HepG2 (cell line): ENCODE measurements around the gene ACBD6. TPM values are rescaled to one million over a fixed set of nuclear protein-coding genes. Genes with fewer than 3 reads are reported as not detected.

Experiments used
- ATAC-seq: fragments of 200-7000 bp; cut with Tn5 transposase; 3 replicates; pipeline ENCODE4 v1.9.1; 2020; ENCODE audit warnings: mild to moderate bottlenecking, moderate library complexity
- BruUV-seq: library from RNA; stranded (reverse); fragments of 400-500 nt; replicated peaks from 2 replicates; lab custom pipeline; 2021; lab: Mats Ljungman, UMichigan
- CTCF ChIA-PET: fragments of 300-600 bp; formaldehyde crosslinking; extraction: SDS; loops from one replicate; lab custom pipeline; 2021; ENCODE audit warnings: low total read pairs, inconsistent platforms, low intra/inter-chr PET ratio; lab: Yijun Ruan, JAX
- POLR2A ChIA-PET: fragments of 350-600 bp; sonication (Branson Sonifier 250); formaldehyde crosslinking; loops from one replicate; lab custom pipeline; 2020; ENCODE audit warnings: antibody characterized with exemption, inconsistent platforms; lab: Yijun Ruan, JAX
- DNase-seq: peaks from one replicate; pipeline ENCODE4 v3.0.0-alpha.2; 2015; ENCODE audit warnings: low spot score
- FAIRE-seq: peaks from 3 replicates; lab custom pipeline; 2011; peaks lifted over from hg19 to GRCh38; lab: Jason Lieb, UNC
- H2AFZ ChIP-seq: one replicate; pipeline ENCODE4 v1.6.1; 2011; ENCODE audit warnings: low read length, inconsistent platforms
- H3K27ac ChIP-seq: fragments of 300-600 bp; 3 replicates; pipeline ENCODE4 v1.8.0; 2011; ENCODE audit warnings: mixed run types, mild to moderate bottlenecking, mixed read lengths, low read length, inconsistent platforms; ENCODE audit not compliant: insufficient read depth; ENCODE audit errors: extremely low read length
- H3K27me3 ChIP-seq, 2 experiments: fragments of 200-600 bp in 1 of 2; 2 replicates in 1 of 2; 3 replicates in 1 of 2; pipeline versions ENCODE4 v1.6.0 to v1.8.0; 2011; ENCODE audit warnings: low read length in 2 of 2, mild to moderate bottlenecking in 2 of 2, moderate library complexity in 2 of 2, inconsistent platforms in 1 of 2; ENCODE audit not compliant: insufficient read depth in 2 of 2, control insufficient read depth in 1 of 2
- H3K36me3 ChIP-seq, 2 experiments: fragments of 200-600 bp in 1 of 2; replicated peaks in 1 of 2; 2 replicates in 1 of 2; 3 replicates in 1 of 2; pipeline versions ENCODE4 v1.5.1 to v1.8.0; 2011; ENCODE audit warnings: low read length in 2 of 2, inconsistent platforms in 1 of 2; ENCODE audit not compliant: insufficient read depth in 2 of 2, control insufficient read depth in 1 of 2
- H3K4me1 ChIP-seq: 2 replicates; pipeline ENCODE4 v1.5.1; 2012; ENCODE audit warnings: low read length, inconsistent platforms; ENCODE audit not compliant: insufficient read depth
- H3K4me2 ChIP-seq: 2 replicates; pipeline ENCODE4 v1.6.0; 2011; ENCODE audit warnings: low read depth, low read length, inconsistent platforms
- H3K4me3 ChIP-seq, 3 experiments: fragments of 200-600 bp in 1 of 3; sonication (generic), shearing (Covaris generic) in 1 of 3; replicated peaks in 1 of 3; 2 replicates each; pipeline ENCODE4 v1.5.1; 2011 to 2016; ENCODE audit warnings: low read length in 3 of 3, inconsistent platforms in 2 of 3, low read depth in 2 of 3, mild to moderate bottlenecking in 2 of 3, control low read depth in 1 of 3, mixed read lengths in 1 of 3; ENCODE audit not compliant: insufficient read depth in 1 of 3
- H3K79me2 ChIP-seq: one replicate; pipeline ENCODE4 v1.6.1; 2011; ENCODE audit warnings: low read length, inconsistent platforms; ENCODE audit not compliant: insufficient read depth
- H3K9ac ChIP-seq: 2 replicates; pipeline ENCODE4 v1.6.0; 2011; ENCODE audit warnings: mild to moderate bottlenecking, low read depth, low read length, inconsistent platforms; ENCODE audit not compliant: insufficient read depth
- H3K9me3 ChIP-seq: 2 replicates; pipeline ENCODE4 v1.5.1; 2012; ENCODE audit warnings: mild to moderate bottlenecking, low read length
- H4K20me1 ChIP-seq: 2 replicates; pipeline ENCODE4 v1.6.0; 2011; ENCODE audit warnings: inconsistent platforms, mild to moderate bottlenecking, low read length, moderate library complexity; ENCODE audit not compliant: insufficient read depth
- ATF2 ChIP-seq: sonication (generic); formaldehyde crosslinking; IDR thresholded peaks from 2 replicates; pipeline ENCODE4 v1.4.0; 2020; ENCODE audit warnings: missing genetic modification reagents
- FOSL2 ChIP-seq: sonication (generic); formaldehyde crosslinking; IDR thresholded peaks from 2 replicates; pipeline ENCODE4 v1.4.0; 2020; ENCODE audit warnings: missing genetic modification reagents
- HIVEP1 ChIP-seq: sonication (generic); formaldehyde crosslinking; IDR thresholded peaks from 2 replicates; pipeline ENCODE4 v1.4.0; 2020; ENCODE audit warnings: mild to moderate bottlenecking, missing genetic modification reagents
- KLF12 ChIP-seq: sonication (generic); formaldehyde crosslinking; IDR thresholded peaks from 2 replicates; pipeline ENCODE4 v1.4.0; 2020; ENCODE audit warnings: missing genetic modification reagents, borderline replicate concordance
- SMYD3 ChIP-seq: sonication (generic); formaldehyde crosslinking; IDR thresholded peaks from 2 replicates; pipeline ENCODE4 v1.8.1; 2023; ENCODE audit warnings: mild to moderate bottlenecking, missing genetic modification reagents
- ZBTB14 ChIP-seq: sonication (generic); formaldehyde crosslinking; IDR thresholded peaks from 2 replicates; pipeline ENCODE4 v1.4.0; 2020; ENCODE audit warnings: missing genetic modification reagents
- ZBTB44 ChIP-seq: sonication (generic); formaldehyde crosslinking; IDR thresholded peaks from 2 replicates; pipeline ENCODE4 v1.4.0; 2020; ENCODE audit warnings: missing genetic modification reagents
- ZC3H13 ChIP-seq: sonication (generic); formaldehyde crosslinking; IDR thresholded peaks from 2 replicates; pipeline ENCODE4 v1.8.1; 2023; ENCODE audit warnings: mild to moderate bottlenecking, missing genetic modification reagents, moderate library complexity
- ZNF12 ChIP-seq: sonication (generic); formaldehyde crosslinking; IDR thresholded peaks from 2 replicates; pipeline ENCODE4 v1.5.0; 2020; ENCODE audit warnings: missing genetic modification reagents
- ZNF20 ChIP-seq: sonication (generic); formaldehyde crosslinking; IDR thresholded peaks from 2 replicates; pipeline ENCODE4 v1.4.0; 2020; ENCODE audit warnings: mild to moderate bottlenecking, moderate library complexity, missing genetic modification reagents
- ZNF33B ChIP-seq: sonication (generic); formaldehyde crosslinking; IDR thresholded peaks from 2 replicates; pipeline ENCODE4 v1.5.1; 2020; ENCODE audit warnings: mild to moderate bottlenecking, missing genetic modification reagents
- ZNF460 ChIP-seq: sonication (generic); formaldehyde crosslinking; IDR thresholded peaks from 2 replicates; pipeline ENCODE4 v1.5.1; 2020; ENCODE audit warnings: missing genetic modification reagents, mild to moderate bottlenecking, borderline replicate concordance
- ZNF547 ChIP-seq: sonication (generic); formaldehyde crosslinking; IDR thresholded peaks from 2 replicates; pipeline ENCODE4 v1.5.1; 2020; ENCODE audit warnings: mild to moderate bottlenecking, missing genetic modification reagents
- ZNF552 ChIP-seq: sonication (generic); formaldehyde crosslinking; IDR thresholded peaks from 2 replicates; pipeline ENCODE4 v1.9.0; 2022; ENCODE audit warnings: missing genetic modification reagents, mild to moderate bottlenecking, borderline replicate concordance
- ZNF567 ChIP-seq: sonication (generic); formaldehyde crosslinking; IDR thresholded peaks from 2 replicates; pipeline ENCODE4 v1.8.1; 2023; ENCODE audit warnings: mild to moderate bottlenecking, missing genetic modification reagents, borderline replicate concordance
- WGBS: methylation state at CpG from one replicate; pipeline ENCODE4 v1.1.6; 2017; ENCODE audit warnings: low lambda C conversion rate; 5-methylcytosine and 5-hydroxymethylcytosine counted together
- in situ Hi-C: cut with HindIII; loops from 2 replicates; pipeline ENCODE4 v1.10.0; 2017; ENCODE audit warnings: low pct_unique_long_range_greater_than_20kb; ENCODE audit not compliant: extremely low pct_ligation_motif_present
- intact Hi-C: fragments of 100-400 bp; cut with micrococcal nuclease; formaldehyde crosslinking; loops from one replicate; pipeline ENCODE4 v1.10.0; 2022; ENCODE audit not compliant: unreplicated experiment
- polyA plus RNA-seq, 8 experiments: library from polyadenylated mRNA; depleted of rRNA in 3 of 8; stranded (reverse) in 7 of 8; unstranded in 1 of 8; fragments of >200 nt; fragmentation: Illumina TruSeq in 4 of 8; extraction: Trizol in 4 of 8; gene quantifications; 2 replicates each; pipeline versions ENCODE4 v1.2.1 to v1.2.3, GENCODE V29; 2011 to 2016; ENCODE audit warnings: low read depth in 4 of 8, missing spikeins in 1 of 8, mixed read lengths in 1 of 8; ENCODE audit not compliant: insufficient read depth in 1 of 8
- total RNA-seq, 5 experiments: library from RNA; depleted of rRNA; stranded (reverse); fragments of >200 nt; fragmentation: Illumina TruSeq; extraction: Trizol; gene quantifications; 2 replicates each; pipeline ENCODE4 v1.2.3, GENCODE V29; 2016; ENCODE audit warnings: low read depth in 1 of 5
- TF ChIP-seq, protein P1 (sequence below): sonication (generic); formaldehyde crosslinking; IDR thresholded peaks from 2 replicates; pipeline ENCODE4 v1.4.0; 2020; ENCODE audit warnings: mild to moderate bottlenecking, low read depth, missing genetic modification reagents

Gene ACBD6
- total and polyA plus RNA-seq, 2 of the 13 experiments (the other 11 are each of a cell fraction or from before 2014, with no cell fraction given), result 33.5 to 47.2 TPM

DNA sequence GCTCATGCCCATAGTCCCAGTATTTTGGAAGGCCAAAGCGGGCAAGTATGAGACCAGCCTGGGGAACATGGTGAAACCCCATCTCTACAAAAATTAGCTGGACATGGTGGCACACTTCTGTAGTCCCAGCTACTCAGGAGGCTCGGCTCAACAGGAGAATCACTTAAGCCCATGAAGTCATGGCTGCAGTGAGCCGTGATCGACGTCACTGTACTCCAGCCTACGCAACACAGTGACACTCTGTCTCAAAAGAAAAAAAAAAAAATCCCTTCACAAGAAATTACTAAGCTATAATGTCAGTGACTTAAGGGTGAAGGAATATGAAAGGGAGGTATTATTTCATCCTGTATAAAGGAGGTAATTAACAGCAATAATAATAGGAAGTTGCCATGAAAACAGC is 99.8 kb downstream of the ACBD6 start (continued):
- TF ChIP-seq ZNF460 (CRISPR knock-in tag) (no peak), ZNF552 (no peak), ZBTB44 (CRISPR knock-in tag) (no peak), HIVEP1 (no peak)

DNA sequence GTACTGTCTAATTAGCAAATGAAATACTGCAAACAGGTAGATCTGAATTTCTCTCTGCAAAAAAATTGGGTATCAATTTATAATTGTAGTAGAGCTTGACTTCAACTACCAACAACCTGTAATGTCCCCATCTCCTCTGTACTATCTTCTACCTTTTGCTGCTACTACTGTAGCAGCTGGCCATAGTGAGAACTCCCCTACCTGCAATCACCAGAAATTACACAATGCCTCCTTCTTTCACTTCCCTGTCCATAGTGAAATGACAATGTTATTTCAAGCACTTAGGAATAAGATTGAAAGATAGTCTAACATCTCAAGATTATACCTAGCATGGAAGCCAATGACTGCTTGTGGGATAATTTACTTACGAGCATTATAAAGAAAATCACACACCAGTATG is 100.4 kb downstream of the ACBD6 start:
- POLR2A ChIA-PET, result no interaction called here
- intact Hi-C loops, result no loop called here
- no peak for FAIRE-seq
- Histone ChIP-seq H3K27me3 (no peaks in the 10 kb centered on the region), H3K4me1 (no peaks in the 10 kb centered on the region), H3K79me2 (no peaks in the 10 kb centered on the region), H3K4me2 (no peak overlapping the region), H3K36me3 (peaks cover 0 to 11% of the 10 kb centered on the region in 2 experiments; a peak in 3 of 5 replicates), H3K27ac (no peak overlapping the region), H4K20me1 (no peaks in the 10 kb centered on the region; the same call in 1 of the 2 replicates), H2AFZ (no peak overlapping the region), H3K9ac (no peak overlapping the region)
- BruUV-seq, result no TSS peak
- no peak for ATAC-seq
- in situ Hi-C loops, result no loop called here
- CTCF ChIA-PET, result no interaction called here
- no peak for DNase-seq
- 100% methylated on average over 1 of the region's 1 CpG for WGBS
- TF ChIP-seq ZNF567 (no peak), ATF2 (CRISPR knock-in tag) (no peak), ZNF20 (no peak), FOSL2 (CRISPR knock-in tag) (no peak), ZNF12 (CRISPR knock-in tag) (no peak), ZNF33B (CRISPR knock-in tag) (no peak), ZBTB14 (CRISPR knock-in tag) (no peak), KLF12 (no peak), ZNF547 (CRISPR knock-in tag) (no peak), ZC3H13 (CRISPR knock-in tag) (no peak), SMYD3 (CRISPR knock-in tag) (no peak)
- TF ChIP-seq, protein P1, sequence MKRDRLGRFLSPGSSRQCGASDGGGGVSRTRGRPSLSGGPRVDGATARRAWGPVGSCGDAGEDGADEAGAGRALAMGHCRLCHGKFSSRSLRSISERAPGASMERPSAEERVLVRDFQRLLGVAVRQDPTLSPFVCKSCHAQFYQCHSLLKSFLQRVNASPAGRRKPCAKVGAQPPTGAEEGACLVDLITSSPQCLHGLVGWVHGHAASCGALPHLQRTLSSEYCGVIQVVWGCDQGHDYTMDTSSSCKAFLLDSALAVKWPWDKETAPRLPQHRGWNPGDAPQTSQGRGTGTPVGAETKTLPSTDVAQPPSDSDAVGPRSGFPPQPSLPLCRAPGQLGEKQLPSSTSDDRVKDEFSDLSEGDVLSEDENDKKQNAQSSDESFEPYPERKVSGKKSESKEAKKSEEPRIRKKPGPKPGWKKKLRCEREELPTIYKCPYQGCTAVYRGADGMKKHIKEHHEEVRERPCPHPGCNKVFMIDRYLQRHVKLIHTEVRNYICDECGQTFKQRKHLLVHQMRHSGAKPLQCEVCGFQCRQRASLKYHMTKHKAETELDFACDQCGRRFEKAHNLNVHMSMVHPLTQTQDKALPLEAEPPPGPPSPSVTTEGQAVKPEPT (CRISPR knock-in tag), result no peak
- TF ChIP-seq, all 625 proteins: peak for 0
- no peak overlapping the region for H3K4me3 ChIP-seq
- H3K9me3 ChIP-seq, result no peaks in the 10 kb centered on the region
